HG03354 (cell line): ENCODE results near the gene TBC1D22B.
"Not testable (repeated sequence)": the region's sequence is repeated elsewhere in the genome, so short reads cannot be mapped to it uniquely, and the experiment has no call there.

Experiments
- ATAC-seq: cut with Tn5 transposase; IDR thresholded peaks from one replicate; pipeline ENCODE4 v1.9.1; 2021; ENCODE audit warnings: mild to moderate bottlenecking; ENCODE audit not compliant: unreplicated experiment, poor library complexity, severe bottlenecking

The TBC1D22B gene

DNA sequence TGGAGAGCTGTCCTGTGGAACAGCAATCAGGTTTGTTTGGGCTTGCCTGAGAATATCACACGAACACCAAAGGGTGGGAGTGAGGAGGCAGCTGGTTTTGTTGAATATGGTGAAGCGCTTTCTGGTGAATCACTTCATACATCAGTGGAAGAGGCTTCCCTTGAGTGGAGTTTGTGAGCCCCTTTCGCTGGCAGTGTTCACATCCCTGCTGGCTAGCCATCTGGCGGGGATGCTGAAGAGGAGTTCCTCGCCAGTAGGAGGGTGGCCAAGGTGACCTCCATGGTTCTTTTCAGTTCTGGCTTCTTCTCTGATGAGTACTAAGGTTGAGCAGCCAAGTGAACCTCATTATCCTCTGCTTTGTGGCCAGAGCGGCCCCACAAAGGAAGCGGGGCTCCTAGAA lies 58.5 kb downstream of the TBC1D22B start:
- ATAC-seq: no peak

DNA sequence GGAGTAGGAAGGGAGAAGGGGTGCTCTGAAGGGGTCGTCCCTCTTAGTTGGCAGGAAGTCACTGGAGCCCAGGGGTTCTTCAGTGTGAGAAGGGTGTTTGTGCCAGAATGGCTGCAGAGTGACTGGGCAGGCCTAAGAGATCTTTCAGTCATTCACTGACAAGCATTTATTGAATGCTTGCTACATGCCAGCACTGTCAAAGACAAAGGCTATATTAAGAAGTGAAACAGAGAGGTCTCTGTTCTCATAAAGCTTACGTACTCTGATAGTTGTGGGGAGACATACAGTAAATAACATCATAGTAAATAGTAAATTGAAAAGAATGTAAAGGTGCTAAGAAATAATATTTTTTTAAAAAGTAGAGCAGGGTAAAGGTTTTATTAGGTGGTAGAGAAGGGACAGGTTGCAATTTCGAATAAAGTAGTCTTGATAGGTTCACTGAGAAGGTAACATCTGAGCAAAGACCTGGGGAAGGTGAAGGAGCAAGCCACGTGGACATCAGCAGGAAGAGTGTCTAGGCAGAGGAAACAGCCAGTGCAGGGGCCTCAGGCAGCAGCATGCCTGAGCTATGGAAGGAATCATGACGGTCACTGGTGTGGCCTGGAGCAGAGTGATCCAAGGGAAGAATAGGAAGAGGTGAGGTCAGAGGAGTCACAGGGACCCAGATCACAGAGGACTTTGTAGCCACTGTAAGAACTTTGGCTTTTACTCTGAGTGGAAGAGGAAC lies 59.9 kb downstream of the TBC1D22B start:
- ATAC-seq: no peak

DNA sequence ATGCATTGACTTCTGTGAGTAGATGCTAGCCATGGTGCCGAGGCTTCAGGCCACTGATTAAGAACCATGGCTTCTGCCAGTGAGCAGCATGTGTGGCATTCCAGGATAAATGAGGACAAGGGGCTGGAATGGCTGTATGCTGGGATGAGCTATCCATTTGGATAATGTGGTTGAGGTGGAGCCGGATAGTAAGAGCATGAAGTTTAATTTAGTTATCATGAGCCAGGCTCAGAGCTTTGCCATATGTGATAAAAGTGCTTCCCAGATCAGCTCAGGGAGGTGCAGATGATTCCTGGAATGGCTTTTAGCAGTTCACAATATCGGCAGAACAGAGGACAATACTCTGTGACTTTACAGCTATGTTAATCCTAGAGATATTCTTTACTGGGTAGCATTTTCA lies 61.6 kb downstream of the TBC1D22B start:
- ATAC-seq: no peak

DNA sequence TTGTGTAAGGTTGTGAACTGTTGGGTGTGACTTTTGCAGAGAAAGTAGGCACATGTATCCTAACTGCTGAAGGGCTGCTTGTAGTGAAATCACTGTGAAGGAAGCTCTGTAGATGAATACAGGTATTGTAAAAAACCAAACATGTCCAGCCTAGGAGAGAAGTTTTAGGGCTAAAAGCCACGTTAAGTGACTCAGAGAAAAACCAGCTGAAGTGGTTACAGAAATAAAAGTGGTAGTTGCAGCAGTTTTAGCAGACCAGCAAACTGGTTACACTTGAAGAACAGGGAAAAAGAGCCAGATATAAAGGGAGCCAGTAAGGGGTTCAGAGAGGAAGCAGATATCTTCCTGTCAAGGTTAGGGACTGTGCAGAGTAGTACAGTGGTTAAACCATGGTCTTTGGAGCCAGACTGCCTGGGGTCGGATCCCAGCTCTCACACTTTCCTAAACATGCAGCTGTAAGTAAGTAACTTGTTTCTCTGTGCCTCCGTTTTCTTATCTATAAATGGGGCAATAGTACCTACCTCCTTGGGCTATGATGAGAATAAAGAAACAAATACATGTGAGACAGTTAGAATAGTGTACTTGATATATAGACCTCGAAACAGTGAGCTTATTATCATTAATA lies 62.4 kb downstream of the TBC1D22B start:
- no peak for ATAC-seq

DNA sequence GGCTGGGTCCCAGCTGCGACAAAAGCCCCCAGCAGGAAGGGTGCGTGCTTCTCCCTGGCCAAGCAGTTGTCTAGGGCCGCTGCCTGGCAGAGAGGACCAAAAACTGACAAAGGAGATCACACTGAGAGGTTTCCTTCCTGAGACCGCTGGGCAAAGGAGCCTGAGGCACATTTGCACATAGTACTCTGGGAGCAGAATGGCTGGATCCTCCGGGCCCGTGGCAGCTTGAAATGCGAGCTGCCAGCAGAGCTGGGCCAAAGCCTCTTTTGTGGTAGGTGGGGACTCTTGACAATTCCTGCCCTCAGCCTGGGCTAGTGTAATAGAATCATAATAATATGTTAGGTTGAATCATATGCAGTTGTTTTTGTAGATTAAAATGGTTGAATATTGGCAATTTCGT lies 63.1 kb downstream of the TBC1D22B start:
- no peak for ATAC-seq

DNA sequence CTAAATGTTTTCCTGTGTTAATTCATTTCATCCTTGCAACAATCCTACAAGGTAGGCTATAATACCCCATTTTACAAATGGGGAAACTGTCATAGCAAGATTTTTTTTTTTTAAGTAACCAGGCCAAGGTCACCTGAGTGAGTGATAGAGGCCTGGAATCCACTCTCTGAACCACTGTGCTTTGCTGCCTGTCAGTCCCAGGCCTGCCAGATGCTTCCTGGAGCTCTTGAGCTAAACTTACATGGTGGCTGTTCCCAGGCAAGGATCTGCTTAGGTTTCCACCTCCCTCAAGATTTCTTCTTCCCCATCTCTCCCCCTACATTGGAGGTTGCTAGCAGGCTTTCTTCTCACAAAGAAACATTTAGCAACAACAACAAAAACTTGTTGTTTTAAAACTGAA lies 63.5 kb downstream of the TBC1D22B start:
- ATAC-seq: no peak

DNA sequence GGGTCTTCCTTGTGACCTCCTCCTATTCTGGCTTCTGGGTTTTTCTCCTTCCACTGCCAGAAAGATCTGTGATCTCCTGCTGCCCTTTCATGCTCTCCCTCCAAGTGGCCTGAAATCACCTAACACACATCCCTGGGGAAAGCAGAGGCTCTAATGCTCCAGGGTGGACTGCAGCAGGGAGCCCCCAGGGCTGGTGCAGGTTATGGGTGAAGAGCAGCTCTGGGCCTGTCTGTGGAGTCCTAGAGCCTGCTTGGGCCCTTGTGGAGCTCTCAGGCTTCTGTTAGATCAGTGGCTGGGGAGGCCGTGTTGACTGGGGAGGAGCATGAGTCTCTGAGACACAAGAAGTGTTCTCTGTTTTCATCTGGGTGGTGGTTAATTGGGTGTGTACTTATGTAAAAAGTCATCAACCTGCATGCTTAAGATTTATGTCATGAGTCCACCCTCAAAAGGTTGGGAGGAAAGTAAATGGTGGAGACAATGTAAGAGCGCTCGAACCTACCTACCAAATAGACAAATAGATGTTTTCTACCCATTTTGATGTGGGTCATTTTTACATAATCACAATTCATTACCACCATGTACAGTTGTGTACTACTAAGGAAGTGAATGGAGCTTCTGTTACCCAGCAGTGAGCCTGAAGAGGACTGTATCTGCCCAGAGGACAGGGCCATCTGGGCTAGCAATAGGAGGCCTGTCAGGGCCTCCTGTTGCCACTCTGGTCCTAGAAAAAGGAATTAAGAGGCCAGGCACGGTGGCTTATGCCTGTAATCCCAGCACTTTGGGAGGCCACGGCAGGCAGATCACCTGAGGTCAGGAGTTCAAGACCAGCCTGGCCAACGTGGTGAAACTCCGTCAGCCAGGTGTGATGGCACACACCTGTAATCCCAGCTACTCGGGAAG lies 64.2 kb downstream of the TBC1D22B start:
- no peak for ATAC-seq

DNA sequence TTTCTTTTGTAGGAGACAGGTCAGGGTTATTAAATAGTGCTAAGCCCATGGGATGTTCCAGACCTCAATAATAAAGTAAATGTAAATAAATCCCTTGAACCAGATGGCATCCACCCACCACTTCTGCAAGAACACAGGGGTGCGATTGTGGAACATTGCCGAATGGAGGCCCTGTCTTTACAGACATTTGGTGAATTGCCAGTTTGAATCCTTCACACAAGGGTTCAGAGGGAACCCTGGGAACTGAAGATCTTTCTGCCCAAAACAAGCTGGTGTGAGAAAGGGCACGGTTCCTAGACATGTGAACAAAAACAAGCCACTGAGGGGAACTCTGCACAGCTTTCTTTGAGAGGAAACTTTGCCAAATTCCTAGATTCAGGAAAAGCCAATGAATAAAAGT lies 66.0 kb downstream of the TBC1D22B start:
- ATAC-seq: no peak

DNA sequence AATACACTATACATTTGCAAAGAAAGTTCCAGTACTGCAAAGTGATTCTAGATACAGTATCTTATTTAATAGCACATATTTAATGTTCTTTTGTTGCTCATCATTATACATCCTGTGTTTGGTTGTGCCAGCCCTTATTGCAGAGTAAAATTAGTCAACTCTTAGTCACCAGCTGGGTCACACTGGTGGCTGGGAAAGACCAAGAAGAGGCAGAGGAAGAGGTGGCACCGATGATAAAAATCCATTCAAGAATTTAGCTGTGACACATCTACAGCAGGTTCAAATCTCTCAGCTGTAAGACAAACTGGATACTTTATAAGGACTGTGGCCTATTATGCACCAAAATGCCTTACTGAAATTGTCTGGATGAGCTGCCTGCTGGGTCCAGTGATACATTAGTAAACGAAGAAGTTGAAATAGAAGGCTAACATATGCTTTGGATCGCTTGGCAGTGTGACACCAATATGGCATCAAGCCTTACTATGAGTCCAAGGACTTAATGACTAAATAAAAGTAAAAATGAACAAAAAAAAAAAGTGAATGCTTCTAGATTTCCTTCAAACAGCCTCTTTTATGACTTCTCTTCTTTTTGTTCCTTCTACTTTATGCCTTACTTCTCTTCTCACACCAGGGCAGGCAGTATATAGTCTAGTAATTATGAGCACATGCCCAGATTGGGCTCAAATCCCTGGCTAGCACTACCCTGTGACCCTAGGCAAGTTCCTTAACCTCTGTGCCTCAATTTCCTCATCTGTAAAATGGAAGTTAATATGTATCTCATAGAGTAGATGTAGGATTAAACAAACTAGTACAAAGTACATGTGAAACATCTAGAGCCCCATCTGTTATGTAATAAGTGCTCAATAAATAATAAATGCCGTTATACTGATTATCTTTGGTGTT lies 66.8 kb downstream of the TBC1D22B start:
- no peak for ATAC-seq

DNA sequence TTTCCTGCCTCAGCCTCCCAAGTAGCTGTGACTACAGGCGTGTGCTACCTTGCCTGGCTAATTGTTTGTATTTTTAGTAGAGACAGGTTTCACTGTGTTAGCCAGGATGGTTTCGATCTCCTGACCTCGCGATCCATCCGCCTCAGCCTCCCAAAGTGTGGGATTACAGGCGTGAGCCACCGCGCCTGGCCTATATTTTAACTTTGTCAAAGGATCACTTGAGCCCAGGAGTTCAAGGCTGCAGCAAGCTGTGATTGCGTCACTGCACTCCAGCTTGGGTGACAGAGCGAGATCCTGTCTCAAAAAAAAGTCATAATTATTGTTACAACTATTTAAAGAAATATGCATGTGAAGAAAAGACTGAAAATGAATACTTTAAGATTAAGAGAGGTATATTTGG lies 72.8 kb downstream of the TBC1D22B start:
- ATAC-seq: not testable (repeated sequence)

DNA sequence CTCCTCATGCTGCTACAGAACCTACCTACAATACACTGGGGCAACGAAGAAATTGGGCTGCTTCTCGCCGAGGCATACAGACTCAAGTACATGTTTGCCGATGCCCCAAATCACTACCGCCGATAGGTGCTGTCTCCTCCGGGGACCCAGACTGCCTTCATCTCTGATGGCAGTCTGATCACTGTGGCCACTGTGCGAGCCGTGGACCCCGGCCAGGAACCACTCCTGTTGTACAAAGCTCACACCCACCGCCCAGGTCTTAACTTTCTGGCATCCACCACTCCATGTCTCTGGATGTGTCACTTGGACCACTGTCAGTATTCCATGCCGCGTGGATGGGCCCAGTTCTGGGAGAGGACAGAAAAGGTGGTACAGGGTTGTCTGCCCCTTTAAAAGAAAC lies 73.5 kb downstream of the TBC1D22B start:
- ATAC-seq: no peak

DNA sequence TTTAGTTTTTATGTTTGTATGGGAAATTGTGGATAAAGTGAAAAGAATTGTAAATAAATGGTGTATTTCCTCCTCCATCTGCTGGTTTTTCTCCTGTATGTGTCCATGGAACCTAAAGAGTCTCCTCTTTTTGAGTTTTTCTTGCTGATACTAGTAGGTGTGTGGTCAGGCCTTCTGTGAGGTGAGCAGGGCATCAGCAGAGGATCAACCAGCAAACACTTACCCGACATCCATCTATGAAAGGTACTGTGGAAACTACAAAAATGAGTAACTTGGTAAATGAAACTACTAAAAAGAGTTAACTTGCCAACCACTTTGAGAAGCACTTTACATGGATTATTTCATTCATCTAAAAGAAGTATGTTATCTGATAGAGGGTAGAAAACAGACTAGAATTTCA lies 75.3 kb downstream of the TBC1D22B start:
- ATAC-seq: no peak

DNA sequence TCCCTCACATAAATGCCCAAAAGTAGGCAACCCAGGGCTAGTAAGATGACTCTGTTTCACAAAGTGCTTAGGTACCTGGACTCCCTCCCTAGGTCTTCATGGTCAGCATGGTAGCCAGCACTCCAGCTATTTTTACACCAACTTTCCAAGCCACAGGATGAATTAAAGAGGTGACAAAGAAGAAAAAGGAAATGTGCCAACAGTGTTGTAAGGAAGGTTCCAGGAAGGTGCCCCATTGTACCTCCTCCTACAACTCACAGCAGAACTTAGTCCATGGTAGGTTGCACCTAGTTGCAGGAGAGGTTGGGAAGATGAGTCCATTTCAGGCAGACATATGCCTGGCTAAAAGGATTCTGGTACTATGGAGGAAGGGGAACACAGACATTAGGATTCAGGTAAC lies 76.5 kb downstream of the TBC1D22B start:
- no peak for ATAC-seq

DNA sequence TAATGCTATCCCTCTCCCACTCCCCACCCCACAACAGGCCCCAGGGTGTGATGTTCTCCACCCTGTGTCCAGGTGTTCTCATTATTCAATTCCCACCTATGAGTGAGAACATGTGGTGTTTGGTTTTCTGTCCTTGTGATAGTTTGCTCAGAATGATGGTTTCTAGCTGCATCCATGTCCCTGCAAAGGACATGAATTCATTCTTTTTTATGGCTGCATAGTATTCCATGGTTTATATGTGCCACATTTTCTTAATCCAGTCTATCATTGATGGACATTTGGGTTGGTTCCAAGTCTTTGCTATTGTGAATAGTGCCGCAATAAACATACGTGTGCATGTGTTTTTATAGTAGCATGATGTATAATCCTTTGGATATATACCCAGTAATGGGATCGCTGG lies 80.7 kb downstream of the TBC1D22B start:
- ATAC-seq: not testable (repeated sequence)

DNA sequence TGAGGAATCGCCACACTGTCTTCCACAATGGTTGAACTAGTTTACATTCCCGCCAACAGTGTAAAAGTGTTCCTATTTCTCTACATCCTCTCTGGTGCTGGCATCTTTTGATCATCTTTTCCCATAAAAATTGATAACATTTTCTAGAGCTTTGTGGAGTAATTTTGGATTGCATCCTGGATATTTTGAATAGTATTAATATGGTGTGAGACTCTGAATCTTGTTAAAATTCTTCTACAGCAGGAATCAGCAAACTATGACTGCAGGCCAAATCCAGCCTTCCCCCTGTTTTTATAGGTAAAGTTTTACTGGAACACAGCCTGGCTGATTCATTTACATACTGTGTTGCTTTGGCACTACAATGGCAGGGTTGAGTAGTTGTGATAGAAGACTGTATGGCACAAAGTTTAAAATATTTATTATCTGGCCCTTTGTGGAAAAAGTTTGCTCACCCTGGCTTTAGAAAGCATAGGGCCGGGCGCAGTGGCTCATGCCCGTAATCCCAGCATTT lies 81.2 kb downstream of the TBC1D22B start:
- ATAC-seq: no peak

DNA sequence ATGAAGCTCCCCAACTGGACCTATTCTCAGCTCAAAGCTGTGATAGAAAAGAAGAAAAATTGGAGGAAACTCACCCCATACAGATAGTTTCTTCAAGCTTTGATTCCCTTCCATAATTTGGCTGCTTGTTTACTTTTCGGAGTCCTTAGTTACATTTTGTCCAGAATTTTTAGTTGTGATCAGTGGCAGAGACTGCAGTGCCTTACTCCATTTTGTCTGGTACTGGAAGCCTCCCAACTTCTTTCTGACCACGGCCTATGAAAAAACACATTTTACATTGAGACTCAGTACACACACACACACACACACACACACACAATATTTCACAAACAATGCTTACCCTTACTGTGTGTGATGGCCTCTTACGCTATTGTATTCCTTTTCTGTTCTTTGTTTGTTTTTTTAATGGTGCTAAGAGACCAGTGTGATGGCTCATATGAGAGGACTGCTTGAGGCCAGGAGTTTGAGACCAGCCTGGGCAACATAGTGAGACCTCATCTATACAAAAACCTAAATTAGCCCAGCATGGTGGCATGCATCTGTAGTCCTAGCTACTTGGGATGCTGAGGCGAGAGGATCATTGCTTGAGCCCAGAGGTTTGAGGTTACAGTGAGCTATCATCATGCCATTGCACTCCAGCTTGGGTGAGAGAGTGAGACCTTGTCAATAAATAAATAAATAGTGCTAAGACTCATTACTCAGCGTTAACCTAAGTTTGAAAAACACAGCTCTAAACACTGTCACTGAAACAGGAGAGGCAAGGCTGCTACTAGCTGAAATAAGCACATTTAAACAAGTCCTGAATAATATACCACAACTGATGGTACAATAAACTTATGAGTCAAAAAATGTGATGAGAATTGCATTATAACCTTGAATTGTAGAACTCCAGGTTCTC lies 82.4 kb downstream of the TBC1D22B start:
- no peak for ATAC-seq

DNA sequence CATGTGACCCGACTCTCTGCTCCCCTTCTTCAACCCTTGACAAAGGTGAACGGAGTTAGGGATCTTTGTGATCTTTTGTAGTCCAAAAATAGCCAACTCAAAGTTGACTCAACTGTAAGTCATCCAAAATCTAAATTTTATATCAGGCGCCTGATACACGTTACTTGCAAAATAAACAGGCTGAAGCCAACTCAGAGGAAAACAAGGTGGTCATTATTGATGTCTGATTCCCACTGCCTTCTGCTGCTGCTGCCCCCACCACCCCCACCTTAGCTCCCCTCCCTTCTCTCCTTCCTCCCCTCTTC lies 83.0 kb downstream of the TBC1D22B start:
- ATAC-seq: no peak

DNA sequence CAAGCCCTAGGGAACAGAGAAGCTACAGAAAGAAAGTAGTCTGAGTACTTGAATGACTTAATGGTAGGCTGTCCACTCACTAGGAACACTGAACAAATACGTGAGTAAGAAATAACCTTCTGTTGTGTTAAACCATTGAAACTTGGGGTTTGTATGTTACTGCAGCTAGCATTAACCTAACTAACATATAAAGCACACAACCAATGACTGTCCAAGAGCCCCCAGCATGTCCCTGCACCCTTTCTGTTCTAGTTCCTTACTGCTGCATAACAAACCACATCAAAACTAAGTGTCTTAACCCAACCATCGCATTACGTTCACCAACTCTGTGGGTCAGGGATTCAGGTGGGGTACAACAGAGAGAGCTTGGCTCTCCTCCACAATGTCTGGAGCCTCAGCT lies 85.7 kb downstream of the TBC1D22B start:
- ATAC-seq: no peak

DNA sequence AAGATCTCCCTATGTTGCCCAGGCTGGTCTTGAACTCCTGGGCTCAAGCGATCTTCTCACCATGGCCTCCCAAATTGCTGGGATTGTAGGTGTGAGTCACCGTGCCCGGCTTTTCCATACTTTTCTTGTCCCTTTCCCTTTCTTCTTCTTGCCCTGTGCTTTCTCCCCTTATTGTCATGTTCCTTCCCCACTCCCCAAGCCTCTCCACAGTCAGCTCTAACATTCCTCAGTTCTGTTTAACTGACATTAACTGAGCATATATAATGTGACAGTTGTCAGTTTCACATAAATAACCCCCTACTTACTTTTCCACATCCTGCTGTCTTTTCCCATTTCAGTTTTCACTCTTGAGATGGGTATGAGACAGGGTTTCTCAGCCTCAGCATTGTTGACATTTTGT lies 86.7 kb downstream of the TBC1D22B start:
- ATAC-seq: no peak
